ENCODE results near the gene PVALEF.

GRCh38 chr17:81217491-81217890, 52.2 kb downstream of the PVALEF start:
- no peak for TF ChIP-seq MAX (IDR thresholded peaks at IDR 0.05)
- no peak for TF ChIP-seq CREB1 (IDR thresholded peaks at IDR 0.05; ENCODE audit: low read depth)
- TF ChIP-seq EP300 (IDR thresholded peaks at IDR 0.05; ENCODE audit: borderline replicate concordance) = no peak
- TF ChIP-seq REST (IDR thresholded peaks at IDR 0.05; ENCODE audit: low read depth) = no peak
- no peak for TF ChIP-seq YY1 (IDR thresholded peaks at IDR 0.05; ENCODE audit: low read depth)
- TF ChIP-seq TAF1 (IDR thresholded peaks at IDR 0.05; ENCODE audit: low read depth) = no peak
- no peak for TF ChIP-seq TCF12 (IDR thresholded peaks at IDR 0.05; ENCODE audit: low read depth)
- TF ChIP-seq EGR1 (IDR thresholded peaks at IDR 0.05) = no peak
- TF ChIP-seq ZBTB7A (IDR thresholded peaks at IDR 0.05; ENCODE audit: low read depth) = no peak
- TF ChIP-seq RAD21 (IDR thresholded peaks at IDR 0.05; ENCODE audit: low read depth) = no peak
- TF ChIP-seq TEAD4 (IDR thresholded peaks at IDR 0.05) = no peak
- no peak for TF ChIP-seq CEBPB (IDR thresholded peaks at IDR 0.05)

Data from Ishikawa (cell line).